DMS153 treated with DMSO at 0.1 percent for 48 hours (cell line): Measurements from ENCODE around the gene NFKBIL1.
"Not testable (repeated sequence)": the region's sequence is repeated elsewhere in the genome, so short reads cannot be mapped to it uniquely, and the experiment has no call there.

Experiments
- DNase-seq: peaks from one replicate; lab custom pipeline; 2025; ENCODE audit not compliant: unreplicated experiment; lab: John Stamatoyannopoulos, UW

NFKBIL1 gene

GRCh38 chr6:31534521-31535040 is 12.8 kb upstream of the NFKBIL1 start:
- no peak for DNase-seq

DNA sequence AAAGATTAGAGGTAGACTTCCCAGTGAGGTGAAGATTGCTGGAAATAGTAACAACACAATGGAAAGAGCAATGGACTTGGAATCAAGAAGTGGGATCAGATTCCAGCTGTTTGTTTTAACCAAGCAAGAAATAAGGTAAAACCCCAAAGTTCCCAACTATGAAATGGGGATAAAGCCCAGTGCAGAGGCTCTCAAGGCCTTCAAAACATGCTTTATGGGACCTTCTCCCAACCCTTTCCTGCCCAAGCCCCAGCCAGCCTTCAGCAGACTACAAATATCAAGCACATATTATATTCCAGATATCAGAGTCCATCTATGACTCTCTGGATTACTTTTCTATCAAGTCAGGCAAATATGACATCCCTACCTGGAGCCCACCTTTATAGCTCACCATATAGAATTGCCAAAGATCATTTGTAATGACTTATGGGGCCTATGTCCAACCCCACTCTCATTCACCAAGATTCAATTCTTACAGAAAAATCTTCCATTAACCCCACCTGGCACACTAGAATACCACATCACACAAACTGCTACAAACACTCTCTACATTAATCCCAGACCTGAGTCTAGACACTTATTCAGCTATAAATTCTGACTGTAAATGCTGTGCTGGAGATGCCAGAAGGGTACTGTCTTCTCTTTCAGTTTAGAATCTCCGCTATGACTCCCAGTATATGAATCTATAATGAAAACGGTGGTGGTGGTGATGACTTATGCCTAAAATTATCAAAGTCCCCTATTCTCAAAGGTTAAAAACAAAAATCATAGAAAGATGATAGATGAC is 11.7 kb upstream of the NFKBIL1 start:
- DNase-seq = no peak

DNA sequence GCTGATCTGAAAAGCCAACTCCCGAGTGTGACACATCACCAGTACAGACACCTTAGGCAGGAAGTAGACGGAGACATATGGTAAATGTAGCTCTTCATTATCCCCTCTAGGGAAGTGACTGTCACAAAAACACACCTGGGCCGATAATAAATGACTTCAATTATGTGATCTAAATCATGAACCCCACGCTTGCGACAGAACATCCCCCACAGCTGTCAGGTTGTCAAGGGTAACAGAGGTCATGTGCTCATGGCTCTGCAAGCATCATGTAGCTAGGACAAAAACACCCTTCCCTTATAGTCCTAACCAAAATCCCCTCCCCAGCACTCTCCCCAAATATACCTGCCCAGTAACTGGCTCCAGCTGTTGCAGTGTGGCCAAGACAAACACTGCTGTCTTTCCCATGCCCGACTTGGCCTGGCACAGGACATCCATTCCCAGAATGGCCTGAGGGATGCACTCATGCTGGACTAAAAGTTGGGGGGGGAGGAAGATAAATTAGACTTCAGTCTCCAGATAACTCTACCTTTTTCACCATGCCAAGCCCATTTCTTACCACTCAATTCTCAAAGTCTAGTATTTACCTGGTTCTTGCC is 8.5 kb upstream of the NFKBIL1 start:
- no peak for DNase-seq

GRCh38 chr6:31540640-31541039 is 6.8 kb upstream of the NFKBIL1 start:
- no peak for DNase-seq

- DNase-seq = peak; percentile 42
These were observed 6.2 kb upstream of the NFKBIL1 start for GRCh38 chr6:31541059-31541657.

DNA sequence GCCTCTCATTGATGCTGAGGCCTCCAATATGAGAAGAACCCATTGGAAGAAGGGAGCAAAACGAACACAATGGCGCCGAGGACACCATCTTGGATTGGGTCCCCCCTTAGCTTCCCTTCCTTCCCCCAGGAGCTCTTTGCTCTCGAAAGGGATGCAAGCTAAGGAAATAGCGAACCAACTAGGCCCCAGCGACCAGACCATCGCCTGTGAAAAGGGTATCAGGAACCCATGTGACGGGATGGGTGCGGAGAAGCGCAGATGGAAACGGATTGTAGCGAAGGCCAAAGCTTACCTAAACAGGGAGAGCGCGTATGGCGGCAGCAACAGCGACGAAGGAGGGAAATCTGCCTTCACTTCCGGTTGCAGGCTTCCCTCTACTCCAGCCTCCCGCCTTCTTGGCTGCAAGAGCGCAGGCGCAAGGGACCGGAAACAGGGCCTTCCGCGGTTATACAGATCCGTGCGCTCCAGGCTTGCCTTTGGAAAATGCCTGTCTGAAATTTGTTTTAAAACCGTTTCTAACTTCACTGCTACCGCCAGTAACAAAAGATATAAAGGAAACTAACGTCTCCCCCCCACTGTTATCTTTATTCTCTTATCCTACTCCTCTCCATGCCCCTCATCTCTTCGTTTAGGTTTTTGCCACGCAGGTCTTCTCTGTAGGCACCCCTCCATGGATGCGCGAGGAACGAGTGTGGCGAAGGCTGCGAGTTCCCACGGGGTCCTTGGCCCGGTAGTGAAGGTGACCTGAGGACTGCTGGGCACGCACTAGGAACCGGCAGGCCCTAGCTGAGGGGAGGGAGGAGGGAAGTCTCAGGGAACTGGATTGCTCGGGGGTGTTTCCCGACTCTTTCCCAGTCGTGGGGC is 5.5 kb upstream of the NFKBIL1 start, which contains the start of gene DDX39B:
DDX39B (minus strand) TSS at position 346 of the 864 bp plus-strand sequence. CDS start 1,471 bp downstream, outside the sequence.
- DNase-seq = peak; percentile 97

GRCh38 chr6:31543639-31544038 is 3.8 kb upstream of the NFKBIL1 start:
- no peak for DNase-seq

DNA sequence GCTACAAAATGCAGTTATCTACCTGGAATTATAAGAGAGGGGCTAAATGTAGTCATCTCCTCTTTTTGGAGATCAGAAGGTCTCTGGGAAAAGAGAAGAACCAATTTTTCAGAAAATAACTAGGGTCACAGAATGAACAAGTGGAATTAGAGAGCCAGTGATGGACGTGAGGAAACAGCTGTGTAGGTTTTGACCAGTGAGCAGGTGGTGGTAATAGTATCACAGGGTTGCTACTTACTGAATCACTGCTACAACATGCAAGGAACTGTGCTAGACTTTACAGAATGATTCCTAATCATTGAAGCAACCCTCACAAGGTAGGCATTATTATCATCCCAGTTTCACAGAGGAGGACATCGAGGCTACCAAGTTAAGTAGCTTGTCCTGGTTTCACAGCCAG is 2.7 kb upstream of the NFKBIL1 start:
- no peak for DNase-seq

DNA sequence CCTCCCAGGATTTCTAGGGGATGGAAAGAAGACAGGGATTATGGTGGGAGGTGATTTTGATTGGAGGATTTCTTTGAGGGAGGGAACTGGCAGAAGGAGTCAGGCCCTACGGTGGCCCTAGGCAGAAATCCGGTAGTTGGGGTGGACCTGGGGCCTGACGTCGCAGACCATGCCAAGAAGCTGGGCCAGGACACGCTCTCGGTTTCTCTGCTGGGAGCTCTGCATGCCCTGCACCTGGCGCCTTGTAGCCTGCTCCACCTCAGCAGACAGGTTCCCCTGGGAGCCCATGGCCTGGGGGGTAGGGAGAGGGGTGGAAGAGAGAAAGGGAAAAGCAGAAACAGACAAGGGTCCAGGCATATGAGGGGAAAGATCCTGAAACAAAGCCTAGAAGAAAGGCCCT is 2.1 kb upstream of the NFKBIL1 start:
- DNase-seq = no peak

DNA sequence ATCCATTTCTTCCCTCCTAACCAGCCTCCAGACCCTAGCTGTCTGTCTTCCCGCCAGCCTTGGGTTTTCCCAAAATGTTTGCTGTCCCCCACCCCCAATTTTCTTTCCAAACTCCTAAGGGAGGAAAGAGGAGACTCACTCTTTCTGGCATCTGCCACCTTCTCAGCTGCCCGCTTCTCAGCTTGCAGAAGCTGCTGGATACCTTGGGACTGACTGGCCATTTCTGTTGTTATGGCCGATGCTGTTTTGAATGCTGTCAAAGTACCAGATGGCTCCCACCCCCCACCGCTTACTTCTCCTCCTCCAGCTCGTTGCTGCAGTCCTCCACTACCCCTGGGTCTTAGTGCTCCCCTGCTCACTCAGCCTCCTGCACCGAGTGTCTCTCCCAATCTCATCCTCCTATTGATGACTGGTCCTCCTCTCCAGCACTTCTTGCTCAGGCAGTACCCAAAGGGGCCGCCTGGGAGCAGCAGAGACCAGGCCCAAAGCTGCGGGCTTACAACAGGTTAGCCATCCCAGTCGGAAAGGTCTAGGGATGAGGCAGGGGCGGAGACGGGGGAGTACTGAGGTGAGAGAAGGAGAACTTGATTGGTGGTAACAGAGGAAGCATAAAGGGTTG is 960 bp upstream of the NFKBIL1 start, which contains the start of gene ATP6V1G2:
ATP6V1G2 (minus strand) TSS at position 270 of the 619 bp plus-strand sequence; CDS start at position 221, 49 bp downstream.
- peak; percentile 90 for DNase-seq

- DNase-seq = no peak
These were observed 527 bp downstream of the NFKBIL1 start for GRCh38 chr6:31547727-31548543.

- no peak for DNase-seq
These were observed 1.1 kb downstream of the NFKBIL1 start for GRCh38 chr6:31548544-31548873.

DNA sequence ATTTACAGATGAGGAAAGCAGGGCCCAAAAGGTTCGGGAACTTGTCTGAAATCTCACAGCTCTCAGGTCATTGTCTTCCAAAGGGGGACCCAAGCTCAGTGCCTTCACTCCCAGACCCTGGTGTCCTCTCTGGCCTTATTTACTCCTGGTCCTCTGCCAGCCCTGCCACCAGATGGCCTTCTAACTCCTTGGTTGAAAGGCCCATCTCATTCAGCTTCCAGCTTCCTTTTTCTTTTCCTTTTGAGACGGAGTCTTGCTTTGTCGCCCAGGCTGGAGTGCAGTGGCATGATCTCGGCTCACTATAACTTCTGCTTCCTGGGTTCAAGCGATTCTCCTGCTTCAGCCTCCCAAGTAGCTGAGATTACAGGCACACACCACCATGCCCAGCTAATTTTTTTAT is 4.0 kb downstream of the NFKBIL1 start:
- DNase-seq = not testable (repeated sequence)

- no peak for DNase-seq
These were observed 8.9 kb downstream of the NFKBIL1 start for GRCh38 chr6:31556307-31556706.

DNA sequence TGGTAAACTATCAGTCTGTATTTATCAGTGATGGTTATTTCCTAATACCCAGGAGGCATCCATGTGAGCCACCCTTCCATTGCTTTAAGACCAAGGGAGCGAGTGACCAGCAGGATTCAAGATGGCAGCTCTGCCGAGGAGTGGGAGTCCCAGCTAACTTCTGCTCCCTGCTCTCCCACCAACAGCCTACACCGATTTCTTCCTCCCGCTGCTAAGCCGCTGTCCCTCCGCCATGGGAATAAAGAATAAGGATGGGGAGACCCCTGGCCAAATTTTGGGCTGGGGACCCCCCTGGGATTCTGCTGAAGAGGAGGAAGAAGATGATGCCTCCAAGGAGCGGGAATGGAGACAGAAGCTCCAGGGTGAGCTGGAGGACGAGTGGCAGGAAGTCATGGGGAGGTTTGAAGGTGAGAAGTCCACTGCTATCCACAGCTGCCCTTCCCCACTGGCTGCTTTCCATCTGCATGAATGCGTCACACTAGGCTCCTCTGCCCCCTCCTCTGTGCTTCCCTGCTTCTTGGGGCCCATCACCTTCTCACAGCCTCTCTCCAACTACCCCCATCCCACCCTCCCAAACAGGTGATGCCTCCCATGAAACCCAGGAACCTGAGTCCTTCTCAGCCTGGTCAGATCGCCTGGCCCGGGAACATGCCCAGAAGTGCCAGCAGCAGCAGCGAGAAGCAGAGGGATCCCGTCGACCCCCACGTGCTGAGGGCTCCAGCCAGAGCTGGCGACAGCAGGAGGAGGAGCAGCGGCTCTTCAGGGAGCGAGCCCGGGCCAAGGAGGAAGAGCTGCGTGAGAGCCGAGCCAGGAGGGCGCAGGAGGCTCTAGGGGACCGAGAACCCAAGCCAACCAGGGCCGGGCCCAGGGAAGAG is 10.3 kb downstream of the NFKBIL1 start:
- DNase-seq = no peak

GRCh38 chr6:31558318-31558625 is 10.9 kb downstream of the NFKBIL1 start:
- DNase-seq = no peak

- DNase-seq = no peak
These were observed 11.5 kb downstream of the NFKBIL1 start for GRCh38 chr6:31558631-31559500.

- no peak for DNase-seq
These were observed 12.2 kb downstream of the NFKBIL1 start for GRCh38 chr6:31559606-31559957.
